ENCODE results near the gene CREB3. TPM values are rescaled to one million over a fixed set of nuclear protein-coding genes. Genes with fewer than 3 reads are reported as not detected.

Gene CREB3
- total RNA-seq, 1 experiment from 2014 or later: 58.7 TPM

DNA sequence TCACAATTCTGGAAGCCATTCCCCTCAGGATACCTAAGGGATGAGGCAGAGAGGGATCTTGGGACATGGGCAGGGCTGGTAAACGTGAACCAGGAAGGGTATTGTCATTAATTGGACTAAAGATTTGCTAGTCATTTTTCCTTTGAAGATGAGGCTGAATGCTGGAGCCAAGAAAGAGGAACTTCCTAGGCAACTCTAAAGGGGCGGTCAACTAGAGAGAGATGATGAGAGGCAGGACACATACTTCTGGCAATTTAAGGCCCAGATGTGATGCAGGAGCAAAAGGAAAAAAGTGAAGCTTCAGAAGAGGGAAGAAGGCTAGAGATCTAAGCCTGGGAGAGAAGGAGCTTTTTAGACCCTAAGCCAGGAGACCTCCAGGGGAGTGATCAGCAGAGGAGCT is 11.0 kb downstream of the CREB3 start:
- ChIA-PET POLR2A (interaction anchor here (9.6 kb wide), 1 partner anchor 10 kb away, joined by 284 read pairs; the partner anchor contains the start of genes CREB3 and TLN1), CTCF (interaction anchor here (0.7 to 8.0 kb wide), 5 partner anchors 9 to 423 kb away, joined by 3 to 150 read pairs (median 3); partner anchors contain the start of genes CREB3 and TLN1)
- no peak for DNase-seq (ENCODE audit: unreplicated experiment)
- peak overlapping the region; percentile 50 for H3K27ac Mint-ChIP-seq (ENCODE audit: low read depth, unreplicated experiment)
- no TSS peak for BruUV-seq (replicated peaks)
- peaks cover 71% of the 10 kb centered on the region for H3K36me3 Mint-ChIP-seq (ENCODE audit: insufficient read depth, unreplicated experiment)
- H3K27me3 Mint-ChIP-seq (ENCODE audit: insufficient read depth, unreplicated experiment): no peaks in the 10 kb centered on the region
- H3K9me3 Mint-ChIP-seq (ENCODE audit: unreplicated experiment): no peaks in the 10 kb centered on the region
- TF ChIP-seq, protein P1, sequence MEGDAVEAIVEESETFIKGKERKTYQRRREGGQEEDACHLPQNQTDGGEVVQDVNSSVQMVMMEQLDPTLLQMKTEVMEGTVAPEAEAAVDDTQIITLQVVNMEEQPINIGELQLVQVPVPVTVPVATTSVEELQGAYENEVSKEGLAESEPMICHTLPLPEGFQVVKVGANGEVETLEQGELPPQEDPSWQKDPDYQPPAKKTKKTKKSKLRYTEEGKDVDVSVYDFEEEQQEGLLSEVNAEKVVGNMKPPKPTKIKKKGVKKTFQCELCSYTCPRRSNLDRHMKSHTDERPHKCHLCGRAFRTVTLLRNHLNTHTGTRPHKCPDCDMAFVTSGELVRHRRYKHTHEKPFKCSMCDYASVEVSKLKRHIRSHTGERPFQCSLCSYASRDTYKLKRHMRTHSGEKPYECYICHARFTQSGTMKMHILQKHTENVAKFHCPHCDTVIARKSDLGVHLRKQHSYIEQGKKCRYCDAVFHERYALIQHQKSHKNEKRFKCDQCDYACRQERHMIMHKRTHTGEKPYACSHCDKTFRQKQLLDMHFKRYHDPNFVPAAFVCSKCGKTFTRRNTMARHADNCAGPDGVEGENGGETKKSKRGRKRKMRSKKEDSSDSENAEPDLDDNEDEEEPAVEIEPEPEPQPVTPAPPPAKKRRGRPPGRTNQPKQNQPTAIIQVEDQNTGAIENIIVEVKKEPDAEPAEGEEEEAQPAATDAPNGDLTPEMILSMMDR (IDR thresholded peaks at IDR 0.05; ENCODE audit: unreplicated experiment): no peak
- peaks cover 27% of the 10 kb centered on the region for H3K4me1 Mint-ChIP-seq (ENCODE audit: insufficient read depth, unreplicated experiment)
- intact Hi-C loops (cut with micrococcal nuclease): no loop called here
- H3K4me3 Mint-ChIP-seq (ENCODE audit: unreplicated experiment): no peak overlapping the region

DNA sequence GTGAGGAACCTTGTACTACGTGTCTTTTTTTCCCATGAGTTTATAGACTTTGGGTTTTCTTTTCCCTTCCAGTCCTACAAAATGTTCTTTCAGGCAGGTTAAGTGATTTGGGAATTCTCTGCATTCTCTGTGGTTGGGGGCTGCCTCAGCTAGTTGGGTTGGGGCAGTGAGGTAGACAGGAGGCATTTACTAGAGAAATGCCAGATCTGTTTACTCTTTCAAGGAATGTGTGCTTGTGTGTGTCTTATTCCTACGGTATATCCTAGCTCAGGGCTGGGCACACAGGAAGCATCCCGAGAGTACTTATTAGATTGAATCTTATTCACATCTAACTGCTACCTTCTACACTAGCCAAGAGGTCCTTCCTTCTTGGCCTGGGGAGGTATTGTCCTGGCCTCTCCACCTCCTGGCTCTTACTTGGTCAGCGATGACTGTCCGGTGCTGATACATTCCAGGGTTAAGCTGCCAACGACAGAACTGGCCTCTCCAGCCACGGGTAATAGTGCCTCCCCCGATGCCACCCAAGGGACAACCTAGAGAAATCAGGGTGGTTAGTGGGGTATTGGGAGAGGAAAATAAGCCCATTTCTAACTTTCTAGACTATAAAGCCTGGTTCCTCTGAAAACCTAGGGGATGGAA is 11.5 kb downstream of the CREB3 start:
- no peaks in the 10 kb centered on the region for H3K27me3 Mint-ChIP-seq (ENCODE audit: insufficient read depth, unreplicated experiment)
- intact Hi-C loops (cut with micrococcal nuclease): no loop called here
- no peaks in the 10 kb centered on the region for H3K9me3 Mint-ChIP-seq (ENCODE audit: unreplicated experiment)
- no peak for DNase-seq (ENCODE audit: unreplicated experiment)
- peak overlapping the region; percentile 50 for H3K27ac Mint-ChIP-seq (ENCODE audit: low read depth, unreplicated experiment)
- TF ChIP-seq, protein P1 (IDR thresholded peaks at IDR 0.05; ENCODE audit: unreplicated experiment): no peak
- H3K4me1 Mint-ChIP-seq (ENCODE audit: insufficient read depth, unreplicated experiment): peaks cover 27% of the 10 kb centered on the region
- BruUV-seq (replicated peaks): no TSS peak
- ChIA-PET CTCF (interaction anchor here (0.7 to 8.0 kb wide), 6 partner anchors 9 to 423 kb away, joined by 3 to 150 read pairs (median 3); partner anchors contain the start of genes CREB3 and TLN1), POLR2A (interaction anchor here (9.6 kb wide), 1 partner anchor 11 kb away, joined by 284 read pairs; the partner anchor contains the start of genes CREB3 and TLN1)
- peaks cover 67% of the 10 kb centered on the region for H3K36me3 Mint-ChIP-seq (ENCODE audit: insufficient read depth, unreplicated experiment)
- H3K4me3 Mint-ChIP-seq (ENCODE audit: unreplicated experiment): no peak overlapping the region

DNA sequence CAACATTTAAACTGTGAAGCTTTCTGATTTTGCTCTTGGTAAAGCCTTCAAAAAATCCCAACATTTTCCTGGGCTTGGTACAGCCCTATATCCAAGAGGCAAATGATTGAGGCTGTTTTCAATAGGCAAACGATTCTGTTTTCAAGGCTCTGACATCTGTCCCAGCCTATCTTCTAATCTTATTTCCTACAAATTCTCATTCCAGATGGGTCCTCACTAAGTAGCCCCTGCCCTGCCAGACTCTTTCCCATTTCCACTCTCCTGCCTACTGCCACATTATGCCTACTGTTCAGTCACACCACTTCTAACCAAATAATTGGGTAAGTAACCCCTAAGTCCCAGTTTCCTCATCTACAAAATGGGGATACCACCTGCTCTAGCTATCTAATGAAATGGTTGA is 13.1 kb downstream of the CREB3 start:
- BruUV-seq (replicated peaks): no TSS peak
- no peaks in the 10 kb centered on the region for H3K27me3 Mint-ChIP-seq (ENCODE audit: insufficient read depth, unreplicated experiment)
- H3K27ac Mint-ChIP-seq (ENCODE audit: low read depth, unreplicated experiment): peak overlapping the region; percentile 85
- ChIA-PET CTCF (interaction anchor here (0.5 to 8.0 kb wide), 5 partner anchors 11 to 816 kb away, joined by 3 to 150 read pairs (median 4); partner anchors contain the start of genes CREB3 and TLN1), POLR2A (interaction anchor here (0.9 to 9.6 kb wide), 4 partner anchors 13 to 277 kb away, joined by 3 to 284 read pairs (median 3); partner anchors contain the start of genes CREB3 and TLN1)
- intact Hi-C loops (cut with micrococcal nuclease): loop anchor here (5.0 kb wide), 1 partner anchor 37 kb away; no protein-coding TSS in a partner anchor
- TF ChIP-seq, protein P1 (IDR thresholded peaks at IDR 0.05; ENCODE audit: unreplicated experiment): no peak
- DNase-seq (ENCODE audit: unreplicated experiment): no peak
- H3K4me3 Mint-ChIP-seq (ENCODE audit: unreplicated experiment): peak overlapping the region; percentile 94
- peaks cover 31% of the 10 kb centered on the region for H3K4me1 Mint-ChIP-seq (ENCODE audit: insufficient read depth, unreplicated experiment)
- no peaks in the 10 kb centered on the region for H3K9me3 Mint-ChIP-seq (ENCODE audit: unreplicated experiment)
- peaks cover 57% of the 10 kb centered on the region for H3K36me3 Mint-ChIP-seq (ENCODE audit: insufficient read depth, unreplicated experiment)

DNA sequence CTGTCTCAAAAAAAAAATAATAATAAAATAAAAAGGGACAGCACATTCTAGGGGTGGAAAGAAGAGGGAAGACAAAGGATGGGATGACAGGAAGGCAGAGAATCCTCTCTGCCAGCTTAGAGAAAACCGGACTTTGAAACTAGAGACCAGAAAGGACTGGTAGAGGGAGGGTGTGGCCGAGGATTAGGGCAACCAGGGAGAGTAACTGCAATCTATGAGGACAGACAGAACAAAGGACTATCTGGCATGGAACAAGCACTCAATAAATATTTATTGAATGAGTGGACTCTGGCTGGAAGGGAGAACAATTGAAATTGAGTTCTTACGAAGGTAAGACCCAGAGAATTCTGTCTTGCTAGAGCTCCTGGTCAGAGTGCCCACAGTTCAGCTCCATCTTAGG is 14.1 kb downstream of the CREB3 start:
- H3K36me3 Mint-ChIP-seq (ENCODE audit: insufficient read depth, unreplicated experiment): peaks cover 51% of the 10 kb centered on the region
- peak overlapping the region; percentile 85 for H3K27ac Mint-ChIP-seq (ENCODE audit: low read depth, unreplicated experiment)
- CTCF ChIA-PET: interaction anchor here (1.1 to 8.0 kb wide), 5 partner anchors 11 to 89 kb away, joined by 3 to 150 read pairs (median 5); partner anchors contain the start of genes CCDC107, CREB3, RMRP and TLN1
- POLR2A ChIA-PET: interaction anchor here (1.0 to 9.6 kb wide), 8 partner anchors 10 to 160 kb away, joined by 3 to 284 read pairs (median 20); partner anchors contain the start of genes CCDC107, CREB3, HRCT1 and RMRP
- no peak for DNase-seq (ENCODE audit: unreplicated experiment)
- no peaks in the 10 kb centered on the region for H3K9me3 Mint-ChIP-seq (ENCODE audit: unreplicated experiment)
- TF ChIP-seq, protein P1 (IDR thresholded peaks at IDR 0.05; ENCODE audit: unreplicated experiment): no peak
- intact Hi-C loops (cut with micrococcal nuclease): loop anchor here (5.0 kb wide), 1 partner anchor 36 kb away; no protein-coding TSS in a partner anchor
- H3K27me3 Mint-ChIP-seq (ENCODE audit: insufficient read depth, unreplicated experiment): no peaks in the 10 kb centered on the region
- no TSS peak for BruUV-seq (replicated peaks)
- peak overlapping the region; percentile 94 for H3K4me3 Mint-ChIP-seq (ENCODE audit: unreplicated experiment)
- H3K4me1 Mint-ChIP-seq (ENCODE audit: insufficient read depth, unreplicated experiment): peaks cover 35% of the 10 kb centered on the region

Data from MCF 10A (cell line).